8988T (cell line): ENCODE measurements around the gene HNRNPA1L2.
"Not testable (repeated sequence)": the region's sequence is repeated elsewhere in the genome, so short reads cannot be mapped to it uniquely, and the experiment has no call there.

Source experiments
- DNase-seq: peaks from one replicate; pipeline ENCODE4 v3.0.0; 2011

HNRNPA1L2 gene

DNA sequence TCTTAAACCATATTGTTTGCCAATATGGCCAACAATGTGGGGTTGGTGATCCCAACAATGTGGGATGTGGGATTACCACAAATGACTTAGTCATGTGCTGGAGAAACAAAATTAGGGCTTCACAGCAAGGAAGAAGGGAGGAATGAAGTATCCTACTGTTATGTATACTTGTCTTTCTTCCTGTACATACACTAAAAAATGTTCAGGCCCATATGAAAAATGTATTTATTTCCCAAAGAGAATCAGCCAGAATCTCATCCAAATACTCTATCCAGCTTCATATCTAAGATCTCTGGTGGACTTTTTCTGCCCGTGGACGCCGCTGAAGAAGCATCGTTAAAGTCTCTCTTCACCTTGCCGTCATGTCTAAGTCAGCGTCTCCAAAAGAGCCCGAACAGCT lies at the start of gene HNRNPA1L2:
HNRNPA1L2 (plus strand) TSS at position 301 of the 400 bp plus-strand sequence; CDS start at position 363, 62 bp downstream.
- no peak for DNase-seq

DNA sequence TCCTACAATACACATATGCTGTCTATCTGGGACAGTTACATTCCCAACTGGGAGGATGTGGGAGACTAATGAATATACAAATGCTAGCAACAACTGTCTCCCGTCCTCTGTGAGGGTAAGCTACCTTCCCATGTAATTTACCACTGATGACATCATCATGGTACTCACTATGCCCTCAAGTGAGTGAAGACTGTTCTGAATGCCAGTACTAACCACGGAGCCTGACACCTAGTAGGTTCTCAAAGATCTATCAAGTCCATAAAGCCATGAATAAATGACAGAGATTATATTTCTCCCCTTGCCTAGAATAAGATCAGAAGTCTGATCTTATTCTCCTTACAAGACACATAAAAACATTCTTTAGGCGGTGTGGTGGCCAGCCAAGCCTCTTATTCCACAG lies 49.1 kb upstream of the HNRNPA1L2 start:
- DNase-seq = not testable (repeated sequence)

DNA sequence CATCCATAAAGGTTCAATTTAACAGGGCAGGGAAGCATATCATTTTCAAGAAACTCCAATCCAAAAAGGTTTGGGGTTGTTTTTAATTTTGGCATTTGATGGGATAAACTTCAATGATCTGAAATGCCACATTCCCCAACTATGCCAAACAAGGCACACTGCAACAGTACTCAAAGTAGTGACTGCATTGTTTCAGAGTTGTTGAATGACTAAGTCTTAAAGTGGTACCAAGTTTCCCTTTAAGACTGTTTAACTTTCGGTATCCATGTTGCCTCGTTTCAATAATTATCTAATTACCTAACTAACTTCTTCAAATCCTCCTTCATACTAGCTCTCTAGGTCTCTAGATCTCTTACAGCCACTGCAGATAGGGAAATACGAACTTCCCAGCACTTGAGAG lies 48.4 kb upstream of the HNRNPA1L2 start:
- DNase-seq = not testable (repeated sequence)

DNA sequence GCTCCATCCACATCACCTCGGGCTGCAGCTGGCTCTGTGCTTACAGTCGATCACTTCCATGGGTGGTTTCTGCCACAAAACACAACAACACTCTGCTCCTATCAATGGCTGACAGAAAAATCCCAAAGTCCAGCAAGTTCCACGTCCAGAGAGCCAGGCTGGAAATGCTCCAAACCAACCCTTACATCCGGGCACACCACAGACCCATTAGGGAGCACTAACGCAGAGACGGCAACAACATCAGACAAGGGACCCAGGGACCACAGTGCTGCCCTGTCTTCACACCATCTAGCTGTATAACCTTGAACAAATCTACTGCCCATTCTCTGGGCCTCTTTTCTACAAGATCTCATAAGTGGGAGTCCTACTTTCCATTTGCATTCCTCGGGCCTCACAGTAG lies 47.9 kb upstream of the HNRNPA1L2 start:
- DNase-seq = not testable (repeated sequence)

DNA sequence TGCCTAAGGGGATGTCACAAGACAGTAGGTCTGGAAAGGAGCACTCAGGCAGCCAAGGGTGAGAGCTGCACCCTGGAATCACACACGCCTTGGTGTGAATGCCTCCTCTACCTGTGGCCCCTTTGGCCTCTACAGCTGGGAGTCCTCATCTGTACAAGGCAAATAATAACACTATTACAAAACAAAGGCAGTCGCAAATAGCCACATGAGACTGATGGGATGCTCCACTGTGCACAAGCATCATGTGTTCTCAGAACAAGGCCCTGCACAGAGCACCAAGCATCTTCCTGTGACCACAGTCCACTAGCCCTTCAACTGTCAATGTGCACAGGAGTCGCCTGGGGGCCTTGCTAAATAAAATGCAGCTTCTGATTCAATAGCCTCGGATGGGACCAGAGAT lies 44.6 kb upstream of the HNRNPA1L2 start:
- no peak for DNase-seq

DNA sequence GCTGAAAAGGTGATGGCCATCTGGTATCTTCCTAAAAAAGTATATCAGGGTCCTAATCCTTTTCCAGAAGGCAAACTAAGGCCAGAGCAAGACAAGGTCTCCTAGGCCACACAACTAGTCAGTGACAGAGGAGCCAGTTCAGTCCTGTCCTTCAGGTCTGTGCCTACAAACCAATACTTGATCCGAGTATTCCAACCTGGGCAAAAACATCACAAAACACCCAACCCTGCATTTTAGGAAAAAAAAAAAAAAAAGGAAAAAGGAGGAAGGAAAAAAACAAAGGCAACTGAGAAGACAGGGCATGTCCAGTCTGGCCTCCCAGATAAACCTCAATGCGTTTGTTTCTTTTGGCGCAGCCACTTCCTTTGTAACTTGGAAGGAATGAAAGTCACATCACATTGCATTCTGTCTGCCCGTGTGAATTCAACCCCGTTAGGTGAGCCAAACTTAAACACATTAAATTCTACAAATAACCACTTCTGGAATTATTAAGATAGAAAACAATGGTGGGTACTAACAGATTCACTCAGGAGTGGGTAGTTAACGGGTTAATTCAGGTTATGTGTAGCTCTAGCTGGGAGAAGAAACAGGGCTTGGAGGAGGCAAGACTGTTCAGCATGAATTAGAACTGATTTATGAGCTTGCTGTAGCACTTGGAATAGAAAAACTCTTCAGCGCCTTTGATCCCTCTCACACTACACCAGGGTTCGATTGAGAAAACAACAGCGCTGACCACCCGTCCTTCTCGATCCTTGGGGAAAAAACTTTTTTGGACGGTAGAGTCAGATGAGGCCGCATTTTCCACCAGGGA lies 43.0 kb upstream of the HNRNPA1L2 start:
- DNase-seq = no peak

DNA sequence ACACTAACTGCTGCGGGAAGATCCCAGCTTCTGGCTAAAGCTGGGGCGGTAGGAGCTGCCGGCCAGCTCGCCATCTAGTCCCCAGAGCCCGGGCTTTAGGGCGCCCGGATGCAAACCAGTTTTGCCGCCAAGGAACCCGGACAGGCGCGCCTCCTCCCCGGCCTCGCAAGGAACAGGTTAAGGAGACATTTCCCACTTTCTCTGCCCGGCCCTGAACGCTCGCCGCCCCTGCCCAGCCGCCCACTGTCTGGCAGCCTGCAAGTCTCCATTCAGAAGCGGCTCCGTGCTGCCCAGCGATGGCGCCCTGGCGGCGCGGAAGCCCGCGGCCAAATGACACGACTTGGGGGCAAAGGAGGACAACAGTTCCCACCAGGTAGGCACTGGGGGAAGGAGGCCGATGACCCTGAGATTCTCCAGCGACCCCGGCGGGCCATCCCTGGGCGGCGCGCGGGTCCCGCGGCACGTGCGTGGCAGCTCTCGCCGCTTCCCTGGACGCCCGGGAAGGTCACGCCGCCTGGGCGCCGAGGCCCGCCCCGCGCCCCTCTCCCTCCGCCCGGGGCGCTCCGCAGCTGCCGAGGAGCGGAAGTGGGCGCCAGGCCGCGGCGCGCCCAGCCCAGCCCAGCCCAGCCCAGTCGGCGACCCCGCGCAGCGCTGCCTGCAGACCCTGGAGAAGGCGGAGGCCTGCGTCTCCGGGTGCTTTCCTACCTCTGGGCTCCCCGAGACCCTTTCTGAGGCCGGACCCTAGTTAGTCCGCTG lies 42.2 kb upstream of the HNRNPA1L2 start:
- DNase-seq = peak; percentile 58

DNA sequence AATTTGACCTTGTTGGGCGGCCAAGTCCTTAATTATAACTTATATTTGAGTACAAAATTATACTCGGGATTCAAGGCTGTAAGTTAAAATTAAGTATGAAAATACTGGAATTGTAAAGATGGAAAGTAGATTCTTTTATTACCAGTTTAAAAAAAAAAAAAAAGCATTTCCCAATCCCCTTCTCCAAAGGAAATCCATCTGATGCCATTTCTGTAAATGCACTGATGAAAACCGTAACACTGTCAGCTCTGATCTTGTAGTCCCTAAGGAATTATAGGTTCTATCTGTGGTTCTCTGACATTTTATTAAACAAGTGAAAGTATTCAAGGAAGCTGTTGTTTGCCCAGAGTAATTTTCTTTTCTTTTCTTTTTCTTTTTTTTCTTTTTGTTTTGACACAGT lies 41.6 kb upstream of the HNRNPA1L2 start:
- no peak for DNase-seq

DNA sequence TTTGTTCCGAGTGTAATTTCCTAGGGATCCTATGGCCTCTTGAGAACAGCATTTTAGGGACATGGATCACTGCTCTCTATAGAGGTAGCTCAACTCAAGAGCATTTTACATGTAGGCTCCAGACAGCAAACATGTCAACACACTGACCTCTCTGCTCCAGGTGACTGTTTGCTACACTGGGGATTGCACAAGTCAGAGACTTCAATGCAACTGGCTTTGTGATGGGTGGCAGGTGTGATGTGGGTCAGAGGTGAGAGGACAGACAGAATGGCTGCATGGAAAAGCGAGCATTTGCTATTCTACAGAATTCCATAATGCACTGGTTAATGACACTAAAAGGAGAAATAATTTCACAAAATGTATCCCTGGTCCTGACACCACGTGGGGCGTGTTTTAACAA lies 38.9 kb upstream of the HNRNPA1L2 start:
- not testable (repeated sequence) for DNase-seq

DNA sequence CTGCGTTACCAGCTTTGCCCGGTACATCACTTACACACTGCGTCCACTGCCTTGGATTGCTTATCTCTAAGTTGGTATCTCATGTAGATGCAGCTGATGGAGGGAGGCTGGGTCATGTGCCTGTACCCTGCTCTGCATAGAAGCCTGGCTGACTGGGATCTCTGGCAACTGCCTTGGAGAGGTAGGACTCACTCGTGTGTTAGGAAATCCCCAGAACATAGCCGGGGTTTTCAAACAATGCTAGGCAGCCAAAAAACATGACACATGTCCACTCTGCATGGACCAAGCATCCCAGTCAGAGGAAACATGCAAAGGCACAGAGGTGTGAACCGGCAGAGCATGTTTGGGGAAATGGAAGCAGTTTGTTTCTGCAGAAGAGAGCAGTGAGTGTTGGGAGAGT lies 36.1 kb upstream of the HNRNPA1L2 start:
- not testable (repeated sequence) for DNase-seq

DNA sequence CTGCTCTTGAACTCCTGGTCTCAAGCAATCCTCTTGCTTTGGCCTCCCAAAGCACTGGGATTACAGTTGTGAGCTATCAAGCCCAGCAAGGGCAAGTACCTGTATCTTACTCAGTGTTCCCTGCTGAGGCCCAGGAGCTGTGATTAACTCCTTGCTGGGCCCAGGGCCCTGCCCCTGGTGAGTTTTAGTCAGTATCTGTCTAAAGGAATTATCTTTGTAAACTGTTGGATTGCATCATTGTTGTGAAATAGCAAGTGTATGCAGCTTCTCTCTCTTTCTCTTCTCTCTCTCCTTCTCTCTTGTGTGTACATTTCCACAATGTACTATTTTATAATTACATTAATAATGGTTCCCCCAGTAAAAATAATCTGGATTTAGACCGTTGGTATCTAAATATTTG lies 35.4 kb upstream of the HNRNPA1L2 start:
- not testable (repeated sequence) for DNase-seq

DNA sequence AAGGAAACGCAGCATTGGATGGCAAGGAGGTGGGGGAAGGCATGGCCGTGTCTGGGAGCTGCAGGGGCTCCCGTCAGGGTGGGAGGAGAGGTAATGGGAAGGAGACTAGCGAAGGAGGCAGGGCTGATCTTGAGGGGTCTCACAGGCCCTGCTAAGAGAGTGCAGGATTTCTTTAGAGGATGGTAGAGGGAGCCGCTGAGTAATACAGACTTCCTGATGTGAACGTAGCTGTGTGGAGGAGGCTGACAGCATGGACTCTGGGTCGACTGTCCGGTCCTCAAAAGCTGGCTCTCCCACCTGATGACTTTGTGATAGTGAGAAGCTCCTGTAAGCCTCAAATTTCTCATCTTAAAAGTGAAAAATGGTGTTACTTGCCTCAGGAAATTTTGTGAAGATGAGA lies 34.0 kb upstream of the HNRNPA1L2 start:
- DNase-seq = not testable (repeated sequence)

DNA sequence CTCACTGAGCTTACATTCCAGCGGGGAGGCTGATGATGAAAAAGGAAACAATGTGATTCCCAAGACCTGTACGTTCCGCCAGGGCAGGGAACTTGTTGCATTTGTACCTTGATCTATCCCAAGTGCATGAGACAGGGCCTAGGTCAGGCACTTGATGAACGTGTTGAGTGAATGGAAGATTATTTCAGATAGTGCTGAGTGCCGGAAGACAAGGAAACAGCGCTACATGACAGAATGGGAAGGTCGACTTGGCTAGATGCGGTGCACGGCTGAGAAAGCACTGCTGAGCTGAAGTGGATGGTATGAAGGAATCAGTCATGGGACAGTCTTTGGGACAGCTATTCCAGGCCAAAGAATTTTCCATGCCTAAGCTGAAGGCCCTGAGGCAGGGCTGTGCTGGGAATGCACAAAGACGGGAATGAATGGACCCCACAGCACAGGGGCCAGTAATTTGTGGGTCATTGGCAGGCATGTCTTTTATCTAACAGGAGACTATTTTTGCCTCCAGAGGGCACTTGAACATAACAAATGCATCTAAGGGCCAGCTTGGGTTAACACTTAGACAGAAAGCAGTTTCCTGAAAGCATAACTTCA lies 33.1 kb upstream of the HNRNPA1L2 start:
- not testable (repeated sequence) for DNase-seq

DNA sequence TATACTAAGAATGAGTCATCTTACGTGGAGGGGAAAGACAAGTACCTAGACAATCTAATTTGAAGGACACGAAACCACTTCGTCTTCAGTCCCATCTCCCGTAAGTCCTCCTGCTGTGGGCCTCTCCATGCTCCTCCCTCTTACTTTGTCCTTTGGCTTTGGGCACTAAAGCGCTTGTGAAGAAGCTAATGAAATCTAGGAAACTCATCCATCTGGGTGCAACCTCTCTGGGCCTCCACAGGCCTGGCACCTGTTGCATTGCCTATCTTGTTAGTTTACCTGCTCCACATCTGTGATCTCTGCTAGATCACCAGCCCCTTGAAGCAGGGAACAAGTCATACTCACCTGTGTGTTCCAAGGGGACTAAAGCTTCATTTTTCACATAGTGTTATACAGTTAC lies 32.1 kb upstream of the HNRNPA1L2 start:
- DNase-seq = not testable (repeated sequence)

DNA sequence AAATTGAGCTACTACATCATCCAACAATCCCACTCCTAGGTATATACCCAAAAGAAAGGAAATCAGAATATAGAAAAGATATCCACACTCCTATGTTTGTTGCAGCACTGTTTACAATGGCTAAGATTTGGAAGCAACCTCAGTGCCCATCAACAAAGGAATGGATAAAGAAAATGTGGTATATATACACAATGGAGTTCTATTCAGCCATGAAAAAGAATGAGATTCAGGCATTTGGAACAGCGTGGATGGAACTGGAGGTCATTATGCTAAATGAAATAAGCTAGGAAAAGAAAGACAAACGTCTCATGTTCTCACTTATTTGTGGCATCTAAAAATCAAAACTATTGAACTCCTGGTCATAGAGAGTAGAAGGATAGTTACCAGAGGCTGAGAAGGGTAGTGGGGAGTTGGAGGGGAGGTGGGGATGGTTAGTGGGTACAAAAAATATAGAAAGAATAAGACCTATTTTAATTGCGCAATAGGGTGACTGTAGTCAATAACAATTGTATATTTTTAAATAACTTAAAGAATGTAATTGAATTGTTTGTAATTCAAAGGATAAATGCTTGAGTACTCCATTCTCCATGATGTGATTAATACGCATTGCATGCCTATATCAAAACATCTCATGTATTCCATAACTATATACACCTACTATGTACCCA lies 27.0 kb upstream of the HNRNPA1L2 start:
- no peak for DNase-seq

DNA sequence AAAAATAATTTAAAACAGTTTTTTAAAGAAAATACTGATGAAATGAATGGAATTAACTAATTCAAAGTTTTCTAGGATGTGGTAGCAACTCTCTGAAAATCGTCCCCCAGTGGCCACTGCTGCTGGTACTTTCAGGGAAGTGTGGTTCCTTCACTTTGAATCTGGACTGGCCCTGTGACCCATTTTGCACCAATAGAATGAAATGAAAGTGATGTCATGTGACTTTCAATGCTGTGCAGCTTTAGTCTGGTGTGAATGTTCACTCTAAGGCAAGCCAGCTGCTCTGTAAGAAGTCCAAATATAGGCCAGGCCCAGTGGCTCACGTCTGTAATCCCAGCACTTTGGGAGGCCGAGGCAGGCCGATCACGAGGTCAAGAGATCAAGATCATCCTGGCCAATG lies 26.4 kb upstream of the HNRNPA1L2 start:
- no peak for DNase-seq

DNA sequence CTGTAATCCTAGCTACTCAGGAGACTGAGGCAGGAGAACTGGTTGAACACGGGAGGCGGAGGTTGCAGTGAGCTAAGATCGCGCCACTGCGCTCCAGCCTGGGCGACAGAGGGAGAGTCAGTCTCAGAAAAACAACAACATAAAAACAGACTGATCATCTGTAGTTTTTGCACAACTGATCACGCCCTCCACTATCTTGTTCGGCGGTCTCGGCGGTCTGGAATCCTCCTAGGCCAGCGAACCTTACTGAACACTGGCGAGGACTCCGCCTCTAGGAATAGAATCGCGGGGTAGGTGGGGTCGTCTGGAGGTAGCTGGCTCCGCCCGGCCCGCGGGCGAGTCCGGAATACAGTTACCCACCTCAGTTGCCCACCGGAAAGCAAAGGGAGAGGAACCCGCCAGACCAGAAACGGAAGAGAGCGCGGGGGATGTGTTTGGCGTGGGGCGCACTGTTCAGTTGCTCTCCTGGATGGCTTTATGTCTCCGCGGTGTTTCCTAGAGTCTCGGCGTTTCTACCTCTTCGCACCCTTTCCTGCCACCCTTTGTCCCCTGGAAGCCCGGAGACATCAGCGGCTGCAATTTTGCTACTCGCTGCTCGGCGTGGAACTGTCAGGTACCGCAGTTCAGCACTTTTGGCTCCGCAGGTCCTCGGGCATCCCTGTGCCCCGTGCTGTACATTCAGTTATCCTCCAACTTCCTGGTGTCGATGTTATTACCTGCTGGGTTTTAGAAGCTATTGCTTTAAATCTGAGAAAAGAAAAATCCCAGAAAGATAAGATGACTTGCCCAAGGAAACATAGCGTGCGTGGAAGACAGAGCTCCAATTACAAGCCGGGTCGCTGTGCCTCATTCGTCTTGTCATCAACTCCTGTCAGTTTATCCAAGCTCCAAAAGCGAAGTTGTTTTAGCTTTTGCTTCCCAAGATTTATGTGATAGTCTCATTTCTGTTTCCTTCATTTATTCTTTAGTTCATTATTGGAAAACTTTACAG lies 24.9 kb upstream of the HNRNPA1L2 start:
- DNase-seq = peak; percentile 54

DNA sequence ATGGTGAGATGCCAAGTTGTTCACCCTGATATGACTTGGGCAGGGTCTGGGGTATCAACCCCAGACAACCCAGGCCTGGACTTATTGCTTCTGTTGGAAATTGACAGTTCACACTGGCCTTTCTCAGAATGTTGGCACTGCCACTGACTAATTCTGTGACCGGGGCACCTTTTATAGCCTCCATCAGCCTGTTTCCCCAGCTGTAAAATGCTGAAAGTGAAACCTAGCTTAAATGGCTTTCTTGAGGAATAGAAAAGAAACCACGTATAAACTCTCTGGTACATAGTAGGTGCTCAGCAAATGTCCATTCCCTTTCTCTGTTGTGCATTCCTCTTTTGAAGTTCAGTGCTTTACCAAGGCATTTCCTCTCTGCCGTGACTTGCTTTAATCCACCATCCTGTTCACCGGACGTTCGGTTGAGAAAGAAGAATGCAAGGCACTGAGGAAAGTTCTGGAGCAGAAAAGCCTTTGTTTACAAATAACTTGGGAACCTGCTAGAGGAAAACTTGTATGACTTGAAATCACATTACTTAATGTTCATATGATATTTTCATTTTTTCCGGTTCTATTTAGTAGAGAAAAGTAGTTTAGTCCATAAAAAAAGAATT lies 11.0 kb upstream of the HNRNPA1L2 start:
- DNase-seq = not testable (repeated sequence)

DNA sequence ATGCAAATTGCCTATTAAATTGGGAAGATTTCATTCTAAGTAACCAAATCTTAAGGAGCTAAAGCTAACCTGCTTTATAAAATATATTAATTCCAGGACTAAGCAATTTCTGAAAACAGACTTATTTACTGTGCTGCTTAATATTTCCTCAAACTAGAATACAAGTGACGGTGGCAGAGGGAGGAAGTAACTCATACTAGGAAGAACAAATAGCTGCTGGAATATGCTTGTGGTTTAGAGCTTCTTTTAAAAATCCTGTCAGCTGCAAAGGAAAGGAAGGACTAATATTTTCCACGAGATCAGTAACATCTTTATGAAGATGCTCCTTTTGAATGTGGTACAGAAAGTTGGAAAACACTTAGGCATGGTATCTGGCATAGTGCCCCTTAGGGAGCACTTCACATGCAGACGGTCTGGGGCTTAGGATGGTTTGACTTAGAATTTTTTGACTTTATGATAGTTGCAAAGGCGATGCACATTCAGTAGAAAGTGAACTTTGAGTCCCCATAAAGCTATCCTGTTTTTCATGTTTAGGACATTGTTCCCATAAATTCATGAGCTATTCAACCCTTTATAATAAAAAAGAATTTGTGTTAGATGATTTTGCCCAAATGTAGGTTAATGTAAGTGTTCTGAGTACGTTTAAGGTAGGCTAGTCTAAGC lies 3.4 kb upstream of the HNRNPA1L2 start:
- no peak for DNase-seq

DNA sequence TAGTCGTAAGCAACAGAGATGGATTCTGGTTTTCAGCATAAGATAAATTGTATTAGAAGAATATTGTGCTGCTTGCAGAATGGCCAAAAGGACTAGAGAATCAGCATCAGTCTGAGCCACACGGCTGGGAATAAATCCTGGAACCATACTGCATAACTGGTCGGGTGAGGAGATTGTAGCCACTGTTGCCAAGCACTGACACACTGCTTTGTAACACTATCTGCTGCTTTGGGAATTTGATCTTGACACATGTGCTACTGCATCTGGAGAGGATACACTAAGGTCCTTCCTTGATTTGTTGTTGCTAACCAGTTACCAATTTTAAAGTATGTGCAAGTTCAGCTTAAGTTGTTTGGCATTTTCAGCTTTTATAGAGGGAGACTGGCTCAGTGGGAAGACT lies 1.9 kb downstream of the HNRNPA1L2 start:
- no peak for DNase-seq

DNA sequence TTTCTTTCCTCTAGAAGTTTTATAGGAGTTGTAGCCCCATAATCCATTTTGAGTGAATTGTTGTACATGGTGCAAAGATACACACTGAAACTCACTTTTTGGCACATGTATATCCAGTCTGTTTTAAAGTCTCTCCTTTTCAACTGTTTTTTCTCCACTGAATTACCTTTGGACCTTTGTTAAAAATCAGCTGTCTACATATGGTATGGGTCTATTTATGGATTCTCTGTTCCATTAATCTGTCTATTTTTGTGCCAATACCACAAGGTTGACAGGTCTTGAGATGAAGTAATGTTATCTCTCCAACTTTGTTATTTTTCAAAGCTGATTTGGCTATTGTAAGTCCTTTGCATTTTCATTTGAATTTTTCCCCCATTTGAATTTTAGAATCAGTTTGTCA lies 4.7 kb downstream of the HNRNPA1L2 start:
- DNase-seq = no peak
